Measurements from ENCODE around the gene CCL27. TPM values are rescaled to one million over a fixed set of nuclear protein-coding genes. Genes with fewer than 3 reads are reported as not detected.

The CCL27 gene
- 0.25 to 0.94 TPM (median 0.34 TPM) in 3 of 5 replicates, not detected in the others for total RNA-seq (2022; extraction: Qiagen RNA extraction; ENCODE audit: low read depth)

GRCh38 chr9:34662526-34663302 lies at the start of gene CCL27:
Gene CCL27, minus strand, starts transcription at chr9:34662657. Its CDS starts 24 bp downstream, at chr9:34662633.

GRCh38 chr9:34710023-34710422 lies 47.6 kb upstream of the CCL27 start, which contains the start of gene CCL21:
Gene CCL21, minus strand, starts transcription at chr9:34710136. Its CDS starts 70 bp downstream, at chr9:34710066.

GRCh38 chr9:34690983-34691935 lies 28.8 kb upstream of the CCL27 start, which contains the start of gene CCL19:
Gene CCL19, minus strand, starts transcription at chr9:34691276. Its CDS starts 137 bp downstream, at chr9:34691139.

GRCh38 chr9:34651876-34652601 lies 10.4 kb downstream of the CCL27 start, which contains the start of gene IL11RA:
Gene IL11RA, plus strand, starts transcription at chr9:34652185. Its CDS starts 3,033 bp downstream, at chr9:34655218.

GRCh38 chr9:34646211-34647083 lies 16.0 kb downstream of the CCL27 start, which contains the start of gene GALT:
Gene GALT, plus strand, starts transcription at chr9:34646675. Its CDS starts 30 bp downstream, at chr9:34646705.

GRCh38 chr9:34637356-34638137 lies 24.9 kb downstream of the CCL27 start, which contains the start of gene SIGMAR1:
Gene SIGMAR1, minus strand, starts transcription at chr9:34637787. Its CDS starts 90 bp downstream, at chr9:34637697.

GRCh38 chr9:34628656-34629490 lies 33.6 kb downstream of the CCL27 start, which contains the start of gene ARID3C:
Gene ARID3C, minus strand, starts transcription at chr9:34629066. Its CDS starts 1,052 bp downstream, at chr9:34628014.

GRCh38 chr9:34620061-34620994 lies 42.1 kb downstream of the CCL27 start, which contains the start of gene DCTN3:
Gene DCTN3, minus strand, starts transcription at chr9:34620495. Its CDS starts 31 bp downstream, at chr9:34620464.

Other genes starting within 250 kb of the CCL27 start
- 13.0 to 18.8 TPM (median 18.4 TPM) in 5 replicates for gene FAM219A, start 204.1 kb downstream of the CCL27 start, total RNA-seq (2022; extraction: Qiagen RNA extraction; ENCODE audit: low read depth)
- 0.29 TPM in 1 of 5 replicates, not detected in the others for gene DNAI1, start 203.9 kb downstream of the CCL27 start, total RNA-seq (2022; extraction: Qiagen RNA extraction; ENCODE audit: low read depth)
- 0.87 to 2.9 TPM (median 2.3 TPM) in 5 replicates for gene ENHO, start 139.7 kb downstream of the CCL27 start, total RNA-seq (2022; extraction: Qiagen RNA extraction; ENCODE audit: low read depth)
- 0.08 to 0.20 TPM (median 0.09 TPM) in 3 of 5 replicates, not detected in the others for gene CNTFR, start 72.9 kb downstream of the CCL27 start, total RNA-seq (2022; extraction: Qiagen RNA extraction; ENCODE audit: low read depth)
- 28.5 to 47.8 TPM (median 42.7 TPM) in 5 replicates for gene RPP25L, start 50.6 kb downstream of the CCL27 start, total RNA-seq (2022; extraction: Qiagen RNA extraction; ENCODE audit: low read depth)
- 80.3 to 123 TPM (median 106 TPM) in 5 replicates for gene DCTN3, start 42.2 kb downstream of the CCL27 start, total RNA-seq (2022; extraction: Qiagen RNA extraction; ENCODE audit: low read depth)
- 0.13 to 0.23 TPM (median 0.19 TPM) in 3 of 5 replicates, not detected in the others for gene ARID3C, start 33.6 kb downstream of the CCL27 start, total RNA-seq (2022; extraction: Qiagen RNA extraction; ENCODE audit: low read depth)
- gene SIGMAR1, start 24.9 kb downstream of the CCL27 start, total RNA-seq (2022; extraction: Qiagen RNA extraction; ENCODE audit: low read depth) = 151 to 215 TPM (median 198 TPM) in 5 replicates
- 15.3 to 24.9 TPM (median 17.3 TPM) in 5 replicates for gene GALT, start 16.0 kb downstream of the CCL27 start, total RNA-seq (2022; extraction: Qiagen RNA extraction; ENCODE audit: low read depth)
- 5.1 to 8.3 TPM (median 7.1 TPM) in 5 replicates for gene IL11RA, start 10.5 kb downstream of the CCL27 start, total RNA-seq (2022; extraction: Qiagen RNA extraction; ENCODE audit: low read depth)
- gene CCL19, start 28.6 kb upstream of the CCL27 start, total RNA-seq (2022; extraction: Qiagen RNA extraction; ENCODE audit: low read depth) = not detected in 5 replicates
- not detected in 5 replicates for gene CCL21, start 47.5 kb upstream of the CCL27 start, total RNA-seq (2022; extraction: Qiagen RNA extraction; ENCODE audit: low read depth)